Bronchial smooth muscle cell (primary cell): ENCODE measurements around the gene TULP4. TPM values are rescaled to one million over a fixed set of nuclear protein-coding genes. Genes with fewer than 3 reads are reported as not detected.

Experiments used
- total RNA-seq: library from RNA; depleted of rRNA; stranded (reverse); fragments of >200 nt; gene quantifications from 2 replicates; pipeline ENCODE4 v1.2.1, GENCODE V29; 2014

The TULP4 gene, protein sequence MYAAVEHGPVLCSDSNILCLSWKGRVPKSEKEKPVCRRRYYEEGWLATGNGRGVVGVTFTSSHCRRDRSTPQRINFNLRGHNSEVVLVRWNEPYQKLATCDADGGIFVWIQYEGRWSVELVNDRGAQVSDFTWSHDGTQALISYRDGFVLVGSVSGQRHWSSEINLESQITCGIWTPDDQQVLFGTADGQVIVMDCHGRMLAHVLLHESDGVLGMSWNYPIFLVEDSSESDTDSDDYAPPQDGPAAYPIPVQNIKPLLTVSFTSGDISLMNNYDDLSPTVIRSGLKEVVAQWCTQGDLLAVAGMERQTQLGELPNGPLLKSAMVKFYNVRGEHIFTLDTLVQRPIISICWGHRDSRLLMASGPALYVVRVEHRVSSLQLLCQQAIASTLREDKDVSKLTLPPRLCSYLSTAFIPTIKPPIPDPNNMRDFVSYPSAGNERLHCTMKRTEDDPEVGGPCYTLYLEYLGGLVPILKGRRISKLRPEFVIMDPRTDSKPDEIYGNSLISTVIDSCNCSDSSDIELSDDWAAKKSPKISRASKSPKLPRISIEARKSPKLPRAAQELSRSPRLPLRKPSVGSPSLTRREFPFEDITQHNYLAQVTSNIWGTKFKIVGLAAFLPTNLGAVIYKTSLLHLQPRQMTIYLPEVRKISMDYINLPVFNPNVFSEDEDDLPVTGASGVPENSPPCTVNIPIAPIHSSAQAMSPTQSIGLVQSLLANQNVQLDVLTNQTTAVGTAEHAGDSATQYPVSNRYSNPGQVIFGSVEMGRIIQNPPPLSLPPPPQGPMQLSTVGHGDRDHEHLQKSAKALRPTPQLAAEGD (N-terminal part only)
- 71.1 and 96.4 TPM in 2 replicates for total RNA-seq

DNA sequence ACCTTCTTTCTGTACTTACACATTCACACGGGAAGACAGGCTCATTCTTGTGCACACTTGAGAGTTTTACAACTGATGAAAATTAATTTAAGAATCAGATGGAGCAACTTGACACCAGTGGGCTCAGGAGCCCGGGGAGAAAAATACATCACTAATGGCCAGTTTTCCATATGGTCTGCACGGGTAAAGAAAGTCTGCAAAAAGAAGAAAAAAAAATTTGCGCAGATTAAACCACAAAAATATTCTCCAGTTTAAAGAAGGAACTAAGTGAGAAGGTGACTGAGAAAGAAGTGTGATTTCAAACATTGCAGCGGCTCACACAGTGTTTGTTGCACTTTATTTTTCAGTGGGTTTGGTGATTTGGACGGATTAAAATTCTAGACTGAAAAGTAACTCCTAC, at the start of gene TULP4:
TSS of gene TULP4 (plus strand) at position 301 of the 400 bp plus-strand sequence. CDS start 1,552 bp downstream, outside the sequence.

DNA sequence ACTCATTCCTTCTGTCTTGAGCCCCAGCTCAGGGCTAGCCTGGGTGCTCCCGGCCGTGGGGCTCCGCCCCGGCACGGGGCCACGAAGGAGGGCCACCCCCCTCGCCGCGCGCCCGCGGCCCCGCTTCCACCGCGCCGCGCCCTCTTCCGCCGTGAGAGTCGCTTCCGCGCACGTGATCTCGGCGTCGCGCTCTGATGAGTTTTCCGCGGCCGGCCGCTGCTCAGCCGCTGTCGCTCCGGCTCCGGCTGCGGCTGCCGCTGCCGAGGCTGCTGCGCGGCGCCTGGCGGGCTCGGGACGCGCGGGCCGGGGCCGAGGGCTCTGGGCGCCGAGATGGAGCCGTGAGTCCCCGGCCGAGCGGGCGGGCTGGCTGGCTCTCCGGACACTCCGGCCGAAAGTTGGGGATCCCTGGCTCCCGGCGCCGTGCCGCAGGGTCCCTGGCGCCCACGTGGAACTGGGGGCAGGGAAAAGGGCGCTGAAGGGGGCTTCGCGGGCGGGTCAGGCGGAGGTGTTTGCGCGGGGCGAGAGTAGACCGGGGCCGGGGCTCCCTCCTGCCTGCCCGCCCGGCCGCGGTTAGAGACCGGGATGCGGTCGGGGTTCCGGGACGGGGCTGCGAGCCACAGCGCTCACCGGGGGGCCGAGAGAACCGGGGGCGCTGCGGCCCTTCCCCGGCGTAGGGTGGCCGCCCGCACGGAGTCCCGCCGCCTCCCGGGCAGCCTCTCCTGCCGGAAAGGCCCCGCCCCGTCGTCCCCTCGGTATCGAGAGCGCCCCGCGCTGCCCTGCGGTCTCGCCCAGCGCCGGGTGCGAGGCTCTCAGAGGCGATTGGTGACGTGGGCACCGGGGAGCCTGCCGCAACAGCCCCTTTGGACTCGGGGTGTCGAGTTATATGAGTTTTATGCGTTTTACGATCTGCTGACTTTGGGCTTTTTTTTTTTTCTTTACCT, 247.9 kb downstream of the TULP4 start, which contains the start of gene TMEM181:
TSS of gene TMEM181 (plus strand) at position 197 of the 941 bp plus-strand sequence. CDS start at position 331, 134 bp downstream.

Other genes with a start within 250 kb of the TULP4 start
- gene SERAC1, start 144.2 kb upstream of the TULP4 start, total RNA-seq = 7.6 and 8.3 TPM in 2 replicates
- 8.4 and 9.7 TPM in 2 replicates for gene GTF2H5, start 144.1 kb upstream of the TULP4 start, total RNA-seq
- 28.9 and 34.0 TPM in 2 replicates for gene TMEM181, start 247.6 kb downstream of the TULP4 start, total RNA-seq